K562 treated with DMSO at 1 percent for 24 hours (cell line): ENCODE measurements around the gene SHISA9. TPM values are rescaled to one million over a fixed set of nuclear protein-coding genes. Genes with fewer than 3 reads are reported as not detected.

Experiments used
- total RNA-seq: library from RNA; unstranded; fragments of 300-600 nt; gene quantifications from 2 replicates; pipeline ENCODE4 v1.2.3, GENCODE V29; 2022; ENCODE audit warnings: low read depth; ENCODE audit not compliant: insufficient read depth

The SHISA9 gene
- total RNA-seq, result not detected in 2 replicates

DNA sequence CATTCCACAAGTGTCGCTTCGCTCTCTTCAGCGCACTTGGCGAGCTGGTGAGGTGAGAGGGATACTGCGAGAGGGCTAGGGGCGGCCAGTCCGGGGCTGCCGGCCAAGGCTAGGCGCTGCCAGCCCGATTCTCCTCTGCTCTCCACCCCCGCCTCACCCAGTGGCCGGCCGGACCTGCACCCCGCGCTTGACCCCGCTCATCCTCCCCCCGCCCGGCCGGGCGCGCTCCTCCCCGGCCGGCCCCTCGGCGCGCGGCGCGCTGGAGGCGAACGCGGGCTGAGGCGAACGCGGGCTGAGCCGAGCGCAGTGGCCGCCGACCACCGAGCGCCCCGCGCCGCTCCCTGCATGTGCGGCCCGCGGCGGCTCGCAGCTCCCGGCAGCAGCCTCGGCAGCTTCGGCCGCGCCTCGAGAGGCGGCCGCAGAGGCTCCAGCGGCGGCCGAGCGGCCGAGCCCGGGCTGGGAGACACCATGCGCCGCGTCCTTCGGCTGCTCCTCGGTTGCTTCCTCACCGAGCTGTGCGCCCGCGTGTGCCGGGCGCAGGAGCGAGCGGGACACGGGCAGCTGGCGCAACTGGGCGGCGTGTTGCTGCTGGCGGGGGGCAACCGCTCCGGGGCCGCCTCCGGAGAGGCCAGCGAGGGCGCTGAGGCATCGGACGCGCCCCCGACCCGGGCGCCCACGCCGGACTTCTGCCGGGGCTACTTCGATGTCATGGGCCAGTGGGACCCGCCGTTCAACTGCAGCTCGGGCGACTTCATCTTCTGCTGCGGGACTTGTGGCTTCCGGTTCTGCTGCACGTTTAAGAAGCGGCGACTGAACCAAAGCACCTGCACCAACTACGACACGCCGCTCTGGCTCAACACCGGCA lies at the start of gene SHISA9:
SHISA9 (plus strand) TSS at position 2 of the 865 bp plus-strand sequence.

Other genes with a start within 250 kb of the SHISA9 start
- gene CPPED1, start 97.7 kb upstream of the SHISA9 start, total RNA-seq, result 9.7 and 11.6 TPM in 2 replicates